ES-I3 (cell line): ENCODE data around the gene ALKBH4.
"Not testable (repeated sequence)": the region's sequence is repeated elsewhere in the genome, so short reads cannot be mapped to it uniquely, and the experiment has no call there.

Experiments
- H3K36me3 ChIP-seq: 2 replicates; pipeline ENCODE4 v1.6.1; 2013; ENCODE audit warnings: mild to moderate bottlenecking, low read length, control low read depth, moderate library complexity; ENCODE audit not compliant: insufficient read depth
- H3K4me1 ChIP-seq: 2 replicates; pipeline ENCODE4 v1.6.1; 2013; ENCODE audit warnings: mild to moderate bottlenecking, control low read depth, low read length; ENCODE audit not compliant: insufficient read depth
- H3K9ac ChIP-seq: 2 replicates; pipeline ENCODE4 v1.6.1; 2013; ENCODE audit warnings: low read depth, mild to moderate bottlenecking, low read length, moderate library complexity
- H3K9me3 ChIP-seq: 2 replicates; pipeline ENCODE4 v1.6.1; 2013; ENCODE audit warnings: mild to moderate bottlenecking, low read length, moderate library complexity; ENCODE audit not compliant: control insufficient read depth, insufficient read depth

The ALKBH4 gene

GRCh38 chr7:102490529-102491075 is 25.9 kb upstream of the ALKBH4 start:
- H3K9me3 ChIP-seq, H3K9ac ChIP-seq, H3K36me3 ChIP-seq, H3K4me1 ChIP-seq: not testable (repeated sequence)

- not testable (repeated sequence) for H3K9ac ChIP-seq, H3K9me3 ChIP-seq, H3K36me3 ChIP-seq, H3K4me1 ChIP-seq
These were observed 19.7 kb upstream of the ALKBH4 start for GRCh38 chr7:102484317-102484716.

- H3K4me1 ChIP-seq, H3K36me3 ChIP-seq, H3K9me3 ChIP-seq, H3K9ac ChIP-seq: not testable (repeated sequence)
These were observed 17.3 kb upstream of the ALKBH4 start for GRCh38 chr7:102481962-102482361.

- H3K9me3 ChIP-seq, H3K9ac ChIP-seq: not testable (repeated sequence)
These were observed 15.4 kb upstream of the ALKBH4 start for GRCh38 chr7:102479982-102480637.

GRCh38 chr7:102479209-102479584 is 14.5 kb upstream of the ALKBH4 start:
- not testable (repeated sequence) for H3K9ac ChIP-seq, H3K36me3 ChIP-seq, H3K9me3 ChIP-seq, H3K4me1 ChIP-seq

More at GRCh38 chr7:102479982-102480637, 15.4 kb upstream of the ALKBH4 start:
- not testable (repeated sequence) for H3K36me3 ChIP-seq, H3K4me1 ChIP-seq

GRCh38 chr7:102478314-102479208 is 13.9 kb upstream of the ALKBH4 start, which contains the start of gene POLR2J:
POLR2J (minus strand) TSS chr7:102478922; CDS start chr7:102478860, 62 bp downstream.
- not testable (repeated sequence) for H3K9ac ChIP-seq, H3K9me3 ChIP-seq, H3K4me1 ChIP-seq, H3K36me3 ChIP-seq

- not testable (repeated sequence) for H3K9me3 ChIP-seq, H3K36me3 ChIP-seq, H3K4me1 ChIP-seq, H3K9ac ChIP-seq
These were observed 10.2 kb upstream of the ALKBH4 start for GRCh38 chr7:102474736-102475435.

GRCh38 chr7:102474116-102474515 is 9.5 kb upstream of the ALKBH4 start:
- not testable (repeated sequence) for H3K9me3 ChIP-seq, H3K4me1 ChIP-seq, H3K36me3 ChIP-seq, H3K9ac ChIP-seq

- H3K36me3 ChIP-seq = no peaks in the 10 kb centered on the region
- H3K9ac ChIP-seq = no peak overlapping the region
These were observed 8.8 kb upstream of the ALKBH4 start for GRCh38 chr7:102473271-102473991.

GRCh38 chr7:102472126-102473041 is 7.7 kb upstream of the ALKBH4 start:
- Histone ChIP-seq H3K9ac (no peak overlapping the region), H3K36me3 (no peaks in the 10 kb centered on the region), H3K9me3 (no peaks in the 10 kb centered on the region), H3K4me1 (no peaks in the 10 kb centered on the region)

More at GRCh38 chr7:102473271-102473991, 8.8 kb upstream of the ALKBH4 start:
- Histone ChIP-seq H3K9me3 (no peaks in the 10 kb centered on the region), H3K4me1 (no peaks in the 10 kb centered on the region)

GRCh38 chr7:102471791-102472125 is 7.1 kb upstream of the ALKBH4 start:
- no peaks in the 10 kb centered on the region for H3K9me3 ChIP-seq
- no peaks in the 10 kb centered on the region for H3K4me1 ChIP-seq
- no peaks in the 10 kb centered on the region for H3K36me3 ChIP-seq
- H3K9ac ChIP-seq = no peak overlapping the region

- Histone ChIP-seq H3K36me3 (no peaks in the 10 kb centered on the region), H3K4me1 (no peaks in the 10 kb centered on the region), H3K9me3 (no peaks in the 10 kb centered on the region), H3K9ac (no peak overlapping the region)
These were observed 5.5 kb upstream of the ALKBH4 start for GRCh38 chr7:102469972-102470825.
